AG10803 (cell line): ENCODE results near the gene FAR2.
"Not testable (repeated sequence)": the region's sequence is repeated elsewhere in the genome, so short reads cannot be mapped to it uniquely, and the experiment has no call there.

ENCODE experiments used
- DNase-seq: peaks from one replicate; pipeline ENCODE4 v3.0.0; 2010; ENCODE audit warnings: low read depth
- H3K4me3 ChIP-seq: 2 replicates; pipeline ENCODE4 v1.5.1; 2011; ENCODE audit warnings: mild to moderate bottlenecking, low read length, control low read depth
- CTCF ChIP-seq: conservative IDR thresholded peaks from 2 replicates; pipeline ENCODE4 v1.5.1; 2011; ENCODE audit warnings: mild to moderate bottlenecking, low read length, control low read depth, inconsistent platforms

The FAR2 gene

GRCh38 chr12:29116414-29116813 is 32.7 kb upstream of the FAR2 start:
- no peak overlapping the region for H3K4me3 ChIP-seq
- DNase-seq, result no peak
- TF ChIP-seq CTCF, result no peak

- no peak for TF ChIP-seq CTCF
- H3K4me3 ChIP-seq, result no peak overlapping the region
- peak; percentile 55 for DNase-seq
These were observed 17.5 kb upstream of the FAR2 start for GRCh38 chr12:29131539-29131938.

GRCh38 chr12:29132316-29132715 is 16.8 kb upstream of the FAR2 start:
- TF ChIP-seq CTCF, result no peak
- DNase-seq, result no peak
- H3K4me3 ChIP-seq, result no peak overlapping the region

- H3K4me3 ChIP-seq, result no peak overlapping the region
- peak; percentile 4 for DNase-seq
- no peak for TF ChIP-seq CTCF
These were observed 15.9 kb upstream of the FAR2 start for GRCh38 chr12:29133181-29133580.

GRCh38 chr12:29133680-29134079 is 15.4 kb upstream of the FAR2 start:
- no peak for TF ChIP-seq CTCF
- H3K4me3 ChIP-seq, result no peak overlapping the region
- no peak for DNase-seq

GRCh38 chr12:29138256-29138655 is 10.8 kb upstream of the FAR2 start:
- not testable (repeated sequence) for H3K4me3 ChIP-seq, DNase-seq

- H3K4me3 ChIP-seq, DNase-seq: not testable (repeated sequence)
These were observed 10.2 kb upstream of the FAR2 start for GRCh38 chr12:29138855-29139254.

GRCh38 chr12:29145372-29146170 is 3.5 kb upstream of the FAR2 start:
- DNase-seq, result no peak
- no peak overlapping the region for H3K4me3 ChIP-seq
- TF ChIP-seq CTCF, result no peak
